Muscle layer of colon (tissue), 2 donors: ENCODE results near the gene ADAR.

Source experiments
- H3K27ac ChIP-seq: one replicate; pipeline ENCODE4 v1.7.0; 2013; ENCODE audit warnings: low read depth, mild to moderate bottlenecking, low read length, moderate library complexity
- H3K27me3 ChIP-seq, 2 donors: one replicate each; pipeline ENCODE4 v1.7.0; 2013; ENCODE audit warnings: low read length in 2 of 2, mild to moderate bottlenecking in 2 of 2; ENCODE audit not compliant: insufficient read depth in 2 of 2, control insufficient read depth in 1 of 2
- H3K36me3 ChIP-seq: one replicate; pipeline ENCODE4 v1.7.0; 2013; ENCODE audit warnings: mild to moderate bottlenecking, low read length; ENCODE audit not compliant: insufficient read depth
- H3K4me1 ChIP-seq: one replicate; pipeline ENCODE4 v1.7.0; 2013; ENCODE audit warnings: mild to moderate bottlenecking, low read length; ENCODE audit not compliant: insufficient read depth
- H3K4me3 ChIP-seq, 2 donors: one replicate each; pipeline ENCODE4 v1.7.0; 2013; ENCODE audit warnings: low read length in 2 of 2, low read depth in 1 of 2, mild to moderate bottlenecking in 1 of 2, moderate library complexity in 1 of 2
- H3K9ac ChIP-seq: one replicate; pipeline ENCODE4 v1.7.0; 2013; ENCODE audit warnings: low read length
- H3K9me3 ChIP-seq: one replicate; pipeline ENCODE4 v1.7.0; 2013; ENCODE audit warnings: mild to moderate bottlenecking, low read length
- donor health status: abdominal sarcoma.
- donor health status: Adenocarcinoma of cecum.

ADAR gene

GRCh38 chr1:154551474-154551873 is 56.5 kb downstream of the ADAR start:
- Histone ChIP-seq H3K4me1 (peaks cover 25% of the 10 kb centered on the region), H3K4me3 (no peak overlapping the region), H3K27me3 (no peaks in the 10 kb centered on the region), H3K9me3 (no peaks in the 10 kb centered on the region), H3K27ac (no peak overlapping the region), H3K36me3 (peaks cover 76% of the 10 kb centered on the region), H3K9ac (no peak overlapping the region)

- H3K36me3 ChIP-seq = peaks cover 71% of the 10 kb centered on the region
- peaks cover 17% of the 10 kb centered on the region for H3K4me1 ChIP-seq
- no peak overlapping the region for H3K9ac ChIP-seq
- no peaks in the 10 kb centered on the region for H3K9me3 ChIP-seq
- H3K27me3 ChIP-seq = no peaks in the 10 kb centered on the region
- no peak overlapping the region for H3K27ac ChIP-seq
- no peak overlapping the region for H3K4me3 ChIP-seq
Measured at GRCh38 chr1:154550657-154551056, 57.3 kb downstream of the ADAR start.

GRCh38 chr1:154550070-154550469 is 57.9 kb downstream of the ADAR start:
- H3K36me3 ChIP-seq = peaks cover 65% of the 10 kb centered on the region

GRCh38 chr1:154549202-154549770 is 58.7 kb downstream of the ADAR start:
- no peak overlapping the region for H3K27ac ChIP-seq
- no peak overlapping the region for H3K4me3 ChIP-seq
- H3K36me3 ChIP-seq = peaks cover 57% of the 10 kb centered on the region
- no peaks in the 10 kb centered on the region for H3K27me3 ChIP-seq
- H3K4me1 ChIP-seq = peaks cover 16% of the 10 kb centered on the region
- no peak overlapping the region for H3K9ac ChIP-seq
- no peaks in the 10 kb centered on the region for H3K9me3 ChIP-seq

More at GRCh38 chr1:154550070-154550469, 57.9 kb downstream of the ADAR start:
- H3K9me3 ChIP-seq = no peaks in the 10 kb centered on the region
- H3K4me1 ChIP-seq = peaks cover 16% of the 10 kb centered on the region
- H3K27me3 ChIP-seq = no peaks in the 10 kb centered on the region
- H3K9ac ChIP-seq = no peak overlapping the region
- H3K4me3 ChIP-seq = no peak overlapping the region
- no peak overlapping the region for H3K27ac ChIP-seq

GRCh38 chr1:154548028-154548427 is 60.0 kb downstream of the ADAR start:
- Histone ChIP-seq H3K9me3 (no peaks in the 10 kb centered on the region), H3K9ac (no peak overlapping the region), H3K27ac (no peak overlapping the region), H3K4me1 (peaks cover 4% of the 10 kb centered on the region), H3K27me3 (no peaks in the 10 kb centered on the region), H3K36me3 (peaks cover 45% of the 10 kb centered on the region), H3K4me3 (no peak overlapping the region)

- no peak overlapping the region for H3K9ac ChIP-seq
Measured at GRCh38 chr1:154547105-154547732, 60.8 kb downstream of the ADAR start.

GRCh38 chr1:154546264-154547063 is 61.5 kb downstream of the ADAR start:
- H3K9me3 ChIP-seq = no peaks in the 10 kb centered on the region
- H3K27ac ChIP-seq = no peak overlapping the region
- H3K4me3 ChIP-seq = no peak overlapping the region
- H3K27me3 ChIP-seq = no peaks in the 10 kb centered on the region
- H3K36me3 ChIP-seq = peaks cover 29% of the 10 kb centered on the region
- no peak overlapping the region for H3K9ac ChIP-seq
- H3K4me1 ChIP-seq = no peaks in the 10 kb centered on the region

More at GRCh38 chr1:154547105-154547732, 60.8 kb downstream of the ADAR start:
- Histone ChIP-seq H3K27ac (no peak overlapping the region), H3K4me3 (no peak overlapping the region), H3K9me3 (no peaks in the 10 kb centered on the region), H3K4me1 (no peaks in the 10 kb centered on the region), H3K27me3 (no peaks in the 10 kb centered on the region), H3K36me3 (peaks cover 37% of the 10 kb centered on the region)

- Histone ChIP-seq H3K27me3 (no peaks in the 10 kb centered on the region), H3K9ac (no peak overlapping the region), H3K9me3 (no peaks in the 10 kb centered on the region), H3K4me1 (no peaks in the 10 kb centered on the region), H3K4me3 (no peak overlapping the region), H3K27ac (no peak overlapping the region), H3K36me3 (no peaks in the 10 kb centered on the region)
Measured at GRCh38 chr1:154541231-154541630, 66.8 kb downstream of the ADAR start.

- H3K9me3 ChIP-seq = no peaks in the 10 kb centered on the region
- H3K27ac ChIP-seq = no peak overlapping the region
- no peaks in the 10 kb centered on the region for H3K36me3 ChIP-seq
- H3K27me3 ChIP-seq = no peaks in the 10 kb centered on the region
- no peak overlapping the region for H3K9ac ChIP-seq
- H3K4me1 ChIP-seq = no peaks in the 10 kb centered on the region
- H3K4me3 ChIP-seq = no peak overlapping the region
Measured at GRCh38 chr1:154539486-154540483, 68.2 kb downstream of the ADAR start.

- no peaks in the 10 kb centered on the region for H3K36me3 ChIP-seq
- H3K27me3 ChIP-seq = no peaks in the 10 kb centered on the region
- H3K9ac ChIP-seq = no peak overlapping the region
- no peaks in the 10 kb centered on the region for H3K9me3 ChIP-seq
- no peaks in the 10 kb centered on the region for H3K4me1 ChIP-seq
- no peak overlapping the region for H3K4me3 ChIP-seq
- no peak overlapping the region for H3K27ac ChIP-seq
Measured at GRCh38 chr1:154536570-154536969, 71.4 kb downstream of the ADAR start.
